Brain microvascular endothelial cell (primary cell): ENCODE data around the gene MAPKBP1.

Experiments used
- DNase-seq: peaks from one replicate; pipeline ENCODE4 v3.0.0-alpha.2; 2020
- H3K27ac ChIP-seq: fragments of 250-450 bp; sonication (Bioruptor Pico); 2 replicates; pipeline ENCODE4 v1.5.1; 2020; ENCODE audit warnings: mild to moderate bottlenecking, moderate library complexity
- H3K27me3 ChIP-seq: fragments of 250-450 bp; sonication (Bioruptor Pico); replicated peaks from 2 replicates; pipeline ENCODE4 v1.5.1; 2020; ENCODE audit warnings: mild to moderate bottlenecking
- H3K36me3 ChIP-seq: fragments of 250-450 bp; sonication (Bioruptor Pico); replicated peaks from 2 replicates; pipeline ENCODE4 v1.5.1; 2020; ENCODE audit warnings: mild to moderate bottlenecking
- H3K4me3 ChIP-seq: 2 replicates; pipeline ENCODE4 v1.5.1; 2011; ENCODE audit warnings: low read depth, mild to moderate bottlenecking, control low read depth, low read length, moderate library complexity
- in situ Hi-C: cut with HindIII; loops from 2 replicates; pipeline ENCODE4 v1.10.0; 2017; ENCODE audit warnings: low sequenced_read_pairs, low pct_ligation_motif_present
- TF ChIP-seq, protein P1 (sequence below): IDR thresholded peaks from 2 replicates; pipeline ENCODE4 v1.5.1; 2011; ENCODE audit warnings: low read depth, mild to moderate bottlenecking, moderate library complexity, low read length, control low read depth, inconsistent platforms; ENCODE audit errors: missing control alignments

The MAPKBP1 gene

DNA sequence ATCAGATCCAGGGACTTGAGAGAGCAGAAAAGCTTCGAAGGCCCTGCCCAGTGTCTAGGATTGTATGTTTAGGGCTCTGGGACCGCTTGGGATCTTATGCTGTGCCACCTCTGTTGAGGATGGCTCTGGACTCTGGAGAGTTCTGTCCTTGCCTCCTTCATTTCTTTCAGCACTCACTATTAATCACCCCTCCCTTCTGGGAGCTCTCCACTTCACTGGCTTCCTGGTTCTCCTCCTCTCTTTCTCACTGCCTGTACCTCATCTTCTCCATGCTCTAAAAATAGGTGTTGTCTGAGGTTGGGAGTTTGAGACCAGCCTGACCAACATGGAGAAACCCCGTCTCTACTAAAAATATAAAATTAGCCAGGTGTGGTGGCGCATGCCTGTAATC, 17.3 kb downstream of the MAPKBP1 start:
- TF ChIP-seq, protein P1, sequence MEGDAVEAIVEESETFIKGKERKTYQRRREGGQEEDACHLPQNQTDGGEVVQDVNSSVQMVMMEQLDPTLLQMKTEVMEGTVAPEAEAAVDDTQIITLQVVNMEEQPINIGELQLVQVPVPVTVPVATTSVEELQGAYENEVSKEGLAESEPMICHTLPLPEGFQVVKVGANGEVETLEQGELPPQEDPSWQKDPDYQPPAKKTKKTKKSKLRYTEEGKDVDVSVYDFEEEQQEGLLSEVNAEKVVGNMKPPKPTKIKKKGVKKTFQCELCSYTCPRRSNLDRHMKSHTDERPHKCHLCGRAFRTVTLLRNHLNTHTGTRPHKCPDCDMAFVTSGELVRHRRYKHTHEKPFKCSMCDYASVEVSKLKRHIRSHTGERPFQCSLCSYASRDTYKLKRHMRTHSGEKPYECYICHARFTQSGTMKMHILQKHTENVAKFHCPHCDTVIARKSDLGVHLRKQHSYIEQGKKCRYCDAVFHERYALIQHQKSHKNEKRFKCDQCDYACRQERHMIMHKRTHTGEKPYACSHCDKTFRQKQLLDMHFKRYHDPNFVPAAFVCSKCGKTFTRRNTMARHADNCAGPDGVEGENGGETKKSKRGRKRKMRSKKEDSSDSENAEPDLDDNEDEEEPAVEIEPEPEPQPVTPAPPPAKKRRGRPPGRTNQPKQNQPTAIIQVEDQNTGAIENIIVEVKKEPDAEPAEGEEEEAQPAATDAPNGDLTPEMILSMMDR: no peak
- in situ Hi-C loops: no loop called here
- DNase-seq: no peak
- no peak overlapping the region for H3K4me3 ChIP-seq
- H3K27me3 ChIP-seq: no peaks in the 10 kb centered on the region
- peak overlapping the region; percentile 64 for H3K27ac ChIP-seq
- no peaks in the 10 kb centered on the region for H3K36me3 ChIP-seq

- no peaks in the 10 kb centered on the region for H3K36me3 ChIP-seq
- no peak overlapping the region for H3K27ac ChIP-seq
- in situ Hi-C loops: no loop called here
- TF ChIP-seq, protein P1: no peak
- H3K27me3 ChIP-seq: no peaks in the 10 kb centered on the region
- no peak for DNase-seq
- no peak overlapping the region for H3K4me3 ChIP-seq
These were observed 17.8 kb downstream of the MAPKBP1 start for GRCh38 chr15:41792000-41792637.

DNA sequence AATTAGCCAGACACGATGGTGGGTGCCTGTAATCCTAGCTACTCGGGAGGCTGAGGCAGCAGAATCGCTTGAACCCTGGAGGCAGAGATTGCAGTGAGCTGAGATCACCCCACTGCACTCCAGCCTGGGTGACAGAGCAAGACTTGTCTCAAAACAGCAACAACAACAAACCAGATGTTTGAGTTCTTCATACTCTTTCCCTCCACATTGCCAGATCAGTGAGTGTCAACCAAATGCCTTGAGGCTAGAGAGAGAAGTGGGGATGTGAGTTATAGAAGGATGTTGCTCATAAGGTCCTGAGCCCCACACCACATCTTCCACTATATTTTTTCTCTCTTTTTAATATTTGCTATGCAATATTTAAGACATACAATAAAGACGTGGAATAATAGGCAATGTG, 19.8 kb downstream of the MAPKBP1 start:
- Histone ChIP-seq H3K27ac (no peak overlapping the region), H3K36me3 (no peaks in the 10 kb centered on the region), H3K27me3 (no peaks in the 10 kb centered on the region), H3K4me3 (no peak overlapping the region)
- in situ Hi-C loops: no loop called here
- TF ChIP-seq, protein P1: no peak
- no peak for DNase-seq

DNA sequence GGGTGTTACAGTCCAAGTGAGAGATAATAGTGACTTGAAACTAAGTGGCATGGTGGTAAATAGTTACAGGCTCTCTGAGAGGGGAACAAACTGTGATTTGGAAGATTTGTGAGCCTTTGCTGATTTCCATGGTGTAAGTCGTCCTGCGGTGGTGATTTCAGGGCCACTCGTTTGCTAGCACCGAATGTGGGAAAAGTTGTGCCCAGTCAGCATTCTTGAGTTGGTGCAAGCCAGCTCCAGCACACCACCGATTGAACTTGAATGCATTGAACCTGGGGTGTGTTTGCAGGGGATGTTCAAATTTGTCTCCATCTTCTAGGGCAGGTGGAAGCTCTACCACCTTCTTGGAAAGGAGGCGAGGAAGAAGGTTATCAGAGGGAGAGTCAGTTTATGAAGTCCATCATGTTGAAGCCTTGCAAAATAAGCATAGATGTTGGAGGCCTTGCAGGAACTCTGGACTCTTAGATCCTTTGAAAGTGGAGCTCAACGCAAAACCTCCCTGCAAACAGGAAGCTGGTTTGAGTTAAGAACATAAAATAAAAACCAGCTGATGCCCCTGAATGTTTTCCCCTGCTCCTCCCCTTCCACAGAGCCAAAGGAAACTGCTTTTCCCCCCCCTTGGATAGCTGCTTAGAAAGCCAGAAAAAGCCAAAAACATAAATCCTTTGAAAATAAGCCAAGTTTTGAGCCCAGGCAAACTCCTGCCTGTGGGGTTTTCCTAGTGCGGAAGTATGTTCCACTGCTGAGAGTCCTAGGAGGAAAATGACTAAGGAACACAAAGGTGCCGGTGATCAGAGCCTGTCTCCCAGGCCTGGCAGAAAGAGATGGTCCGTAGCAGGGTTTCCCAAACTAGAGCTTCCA, 21.9 kb downstream of the MAPKBP1 start:
- H3K4me3 ChIP-seq: no peak overlapping the region
- in situ Hi-C loops: no loop called here
- TF ChIP-seq, protein P1: no peak
- H3K36me3 ChIP-seq: peaks cover 7% of the 10 kb centered on the region
- no peaks in the 10 kb centered on the region for H3K27me3 ChIP-seq
- DNase-seq: no peak
- H3K27ac ChIP-seq: no peak overlapping the region

GRCh38 chr15:41797201-41797944, 23.1 kb downstream of the MAPKBP1 start:
- H3K27me3 ChIP-seq: no peaks in the 10 kb centered on the region
- no peak overlapping the region for H3K27ac ChIP-seq
- no peak overlapping the region for H3K4me3 ChIP-seq
- in situ Hi-C loops: no loop called here
- TF ChIP-seq, protein P1: no peak
- no peak for DNase-seq
- H3K36me3 ChIP-seq: peaks cover 7% of the 10 kb centered on the region
